Measurements from ENCODE around the gene POLR2L.

POLR2L gene

DNA sequence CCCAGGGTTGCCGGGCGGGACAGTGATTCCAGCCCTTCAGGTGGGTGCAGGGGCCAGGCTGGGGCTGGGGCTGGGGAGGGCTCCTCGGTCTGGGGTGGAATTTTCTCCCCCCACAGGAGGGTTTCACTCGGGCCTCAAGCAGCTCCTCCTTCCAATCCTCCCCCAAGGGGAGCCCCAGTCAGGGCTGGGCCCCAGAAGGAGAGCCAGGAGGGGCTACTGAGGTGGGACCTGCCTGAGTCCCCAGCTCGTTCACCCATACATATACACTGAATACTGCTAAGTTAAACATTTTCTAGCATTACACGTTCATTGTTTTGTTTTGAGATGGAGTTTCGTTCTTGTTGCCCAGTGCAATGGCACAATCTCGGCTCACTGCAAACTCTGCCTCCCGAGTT is 16.1 kb downstream of the POLR2L start:
- no peak for DNase-seq (ENCODE audit: low read depth)

DNA sequence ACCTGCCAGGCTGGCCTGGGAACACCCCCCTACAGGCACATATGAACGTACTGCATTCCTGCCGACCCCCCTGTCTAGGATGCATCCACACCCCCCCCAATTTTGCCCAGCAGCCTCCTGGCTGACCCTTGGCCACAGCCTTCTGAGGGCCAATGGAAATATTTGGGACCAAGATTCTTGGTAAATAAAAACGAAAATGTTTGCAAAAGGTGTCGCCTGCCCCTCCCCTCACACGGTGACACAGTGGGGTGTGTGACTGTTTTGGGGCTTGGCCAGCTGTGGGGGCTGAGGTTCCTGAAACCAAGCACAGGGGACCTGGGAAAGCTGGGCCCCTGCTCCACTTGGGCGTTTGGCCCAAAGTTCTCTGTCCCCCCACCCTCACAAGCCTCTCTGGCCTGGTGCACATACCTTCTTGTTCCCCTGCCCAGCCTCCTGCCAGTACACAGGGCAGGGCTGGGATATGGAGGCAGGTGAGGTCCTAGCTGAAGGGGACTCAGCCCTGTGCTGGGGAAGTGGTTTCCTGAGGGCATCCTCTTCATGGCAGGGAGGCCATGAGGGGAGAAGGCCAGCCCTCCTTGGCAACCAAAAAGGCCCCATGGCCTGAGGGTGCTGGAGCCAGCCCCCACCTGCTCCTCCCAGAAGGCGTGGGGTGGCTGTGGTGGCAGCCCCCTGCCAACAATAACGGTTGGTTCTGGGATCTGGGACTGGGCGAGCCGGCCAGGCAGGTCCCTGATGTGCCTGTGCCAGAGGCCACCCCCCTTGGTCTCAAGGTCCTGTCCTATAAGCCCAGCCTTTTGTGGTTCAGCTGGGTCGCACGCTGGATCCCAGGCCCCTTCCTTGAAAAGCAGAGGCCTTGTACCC is 16.7 kb downstream of the POLR2L start:
- no peak for DNase-seq (ENCODE audit: low read depth)

DNA sequence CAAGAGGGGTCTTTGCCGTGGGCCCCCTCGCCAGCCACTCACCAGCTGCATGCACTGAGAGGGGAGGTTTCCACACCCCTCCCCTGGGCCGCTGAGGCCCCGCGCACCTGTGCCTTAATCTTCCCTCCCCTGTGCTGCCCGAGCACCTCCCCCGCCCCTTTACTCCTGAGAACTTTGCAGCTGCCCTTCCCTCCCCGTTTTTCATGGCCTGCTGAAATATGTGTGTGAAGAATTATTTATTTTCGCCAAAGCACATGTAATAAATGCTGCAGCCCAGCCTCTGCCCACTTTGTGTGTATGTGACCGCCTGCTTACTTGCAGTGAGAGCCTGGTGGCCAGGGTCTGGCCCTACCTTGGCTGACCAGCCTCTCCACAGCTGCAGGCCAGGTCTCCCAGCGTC is 17.4 kb downstream of the POLR2L start:
- no peak for DNase-seq (ENCODE audit: low read depth)

DNA sequence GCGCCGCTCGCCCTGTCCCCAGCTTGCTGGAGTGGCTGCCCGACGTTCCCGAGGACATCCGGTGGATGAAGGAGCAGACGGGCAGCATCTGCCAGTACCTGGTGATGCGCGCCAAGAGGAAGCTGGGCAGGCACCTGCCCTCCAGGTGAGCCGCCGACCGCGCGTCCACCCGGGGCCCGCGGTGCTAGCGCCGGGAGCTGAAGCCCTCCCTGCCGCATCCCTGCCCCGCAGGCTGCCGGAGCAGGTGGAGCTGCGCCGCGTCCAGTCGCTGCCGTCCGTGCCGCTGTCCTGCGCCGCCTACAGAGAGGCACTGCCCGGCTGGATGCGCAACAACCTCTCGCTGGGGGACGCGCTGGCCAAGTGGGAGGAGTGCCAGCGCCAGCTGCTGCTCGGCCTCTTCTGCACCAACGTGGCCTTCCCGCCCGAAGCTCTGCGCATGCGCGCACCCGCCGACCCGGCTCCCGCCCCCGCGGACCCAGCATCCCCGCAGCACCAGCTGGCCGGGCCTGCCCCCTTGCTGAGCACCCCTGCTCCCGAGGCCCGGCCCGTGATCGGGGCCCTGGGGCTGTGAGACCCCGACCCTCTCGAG is 17.9 kb downstream of the POLR2L start:
- no peak for DNase-seq (ENCODE audit: low read depth)

DNA sequence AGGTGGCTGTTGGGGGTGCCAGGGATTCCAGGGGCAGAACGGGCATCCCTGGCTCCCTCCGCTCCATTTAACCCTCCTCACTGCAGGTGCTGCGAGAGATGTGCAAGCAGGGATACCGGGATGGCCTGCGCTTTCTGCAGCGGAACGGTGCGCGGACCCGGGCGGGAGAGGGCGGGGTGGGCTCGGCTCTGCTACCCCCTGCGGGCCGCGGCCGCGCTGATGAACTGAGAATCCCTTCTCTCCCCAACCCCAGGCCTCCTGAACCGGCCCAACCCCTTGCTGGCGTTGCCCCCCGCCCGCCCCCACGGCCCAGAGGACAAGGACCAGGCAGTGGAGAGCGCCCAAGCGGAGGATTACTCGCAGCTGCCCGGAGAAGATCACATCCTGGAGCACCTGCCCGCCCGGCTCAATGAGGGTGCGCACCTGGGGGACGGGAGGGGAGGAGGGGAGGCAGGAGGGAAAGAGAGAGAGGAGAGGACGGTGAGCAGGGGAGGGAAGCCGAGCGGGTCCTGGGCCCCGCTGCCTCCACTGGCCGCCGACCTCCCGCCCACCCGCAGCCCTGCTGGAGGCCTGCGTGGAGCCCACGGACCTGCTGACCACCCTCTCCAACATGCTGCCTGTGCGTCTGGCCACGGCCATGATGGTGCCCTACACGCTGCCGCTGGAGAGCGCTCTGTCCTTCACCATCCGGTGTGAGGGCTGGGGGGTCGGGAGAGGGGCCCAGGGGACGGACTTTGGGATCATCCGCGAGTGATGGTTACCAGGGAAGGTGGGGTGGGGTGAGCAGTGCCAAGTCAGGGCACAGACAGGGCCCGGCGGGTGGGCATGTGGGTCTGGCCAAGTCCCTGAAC is 18.7 kb downstream of the POLR2L start:
- DNase-seq (ENCODE audit: low read depth): no peak

DNA sequence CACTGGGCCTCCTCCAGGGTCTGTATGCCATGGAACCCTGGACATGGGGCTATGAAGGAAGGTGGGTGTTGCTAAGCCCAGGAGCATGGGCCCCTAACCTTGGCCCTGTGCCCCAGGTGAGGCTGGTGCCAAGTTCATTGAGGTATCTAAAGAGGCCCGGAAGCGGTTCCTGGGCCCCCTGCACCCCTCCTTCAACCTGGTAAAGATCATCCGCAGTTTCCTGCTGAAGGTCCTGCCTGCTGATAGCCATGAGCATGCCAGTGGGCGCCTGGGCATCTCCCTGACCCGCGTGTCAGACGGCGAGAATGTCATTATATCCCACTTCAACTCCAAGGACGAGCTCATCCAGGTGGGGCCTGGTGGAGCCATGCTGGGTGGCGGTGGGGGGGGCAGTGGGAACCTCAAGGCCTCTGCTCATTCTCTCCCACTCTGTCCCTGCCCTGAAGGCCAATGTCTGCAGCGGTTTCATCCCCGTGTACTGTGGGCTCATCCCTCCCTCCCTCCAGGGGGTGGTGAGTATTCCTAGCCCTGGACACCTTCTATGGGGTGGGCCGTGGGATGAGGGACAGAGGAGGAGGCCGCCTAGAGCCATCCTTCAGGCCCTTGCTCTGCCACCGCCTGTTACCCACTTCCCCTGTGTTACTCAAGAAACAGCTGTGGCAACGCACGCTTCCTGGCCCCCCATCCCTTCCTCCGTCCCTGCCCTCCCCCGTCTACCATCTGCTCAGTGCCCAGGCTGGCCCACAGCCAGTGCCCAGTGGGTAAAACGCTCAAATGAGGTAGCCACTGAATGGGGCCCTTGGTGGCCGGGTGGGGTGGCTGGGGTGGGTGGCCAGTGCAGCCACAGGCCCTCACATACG is 20.6 kb downstream of the POLR2L start:
- DNase-seq (ENCODE audit: low read depth): no peak

DNA sequence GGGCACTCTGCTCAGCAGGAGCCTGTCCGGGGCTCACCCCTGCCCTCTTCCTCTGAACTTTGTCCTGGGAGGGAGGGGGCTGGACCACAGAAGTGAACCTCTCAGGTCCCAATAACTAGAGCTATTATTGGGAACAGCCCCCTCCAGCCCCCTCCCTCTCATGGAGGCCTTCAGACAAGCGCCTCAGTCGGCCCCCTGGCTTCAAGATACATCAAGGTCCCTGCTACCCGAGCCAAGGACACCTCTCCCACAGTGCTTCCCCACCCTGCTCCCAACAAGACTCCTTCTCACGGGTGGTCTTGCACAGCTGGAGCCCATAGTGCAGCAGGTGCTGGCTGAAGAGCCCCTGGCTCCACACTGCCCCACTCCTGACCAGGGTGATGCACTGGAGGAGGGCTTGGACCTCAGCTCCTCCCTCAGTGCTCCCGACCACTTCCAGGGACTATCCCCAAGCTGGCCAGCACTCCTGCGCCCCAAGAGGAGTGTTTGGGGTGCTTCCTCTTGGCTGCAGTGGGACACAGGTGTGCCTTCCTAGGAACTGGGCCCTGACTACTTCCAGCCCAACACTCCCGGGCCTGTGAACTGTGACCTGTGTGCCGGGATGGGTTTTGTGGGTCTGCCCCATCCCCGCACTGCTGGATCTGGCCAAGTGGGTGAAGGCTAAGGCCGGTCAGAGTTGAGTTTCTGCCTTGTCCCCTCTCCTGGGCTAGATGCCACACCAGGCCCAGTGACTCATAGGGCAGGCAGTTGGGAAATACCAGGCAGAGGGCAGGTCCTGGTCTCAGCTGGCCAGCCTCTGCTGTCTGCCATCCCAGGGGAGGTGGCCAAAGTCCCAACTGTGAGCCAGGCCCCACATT is 21.4 kb downstream of the POLR2L start:
- no peak for DNase-seq (ENCODE audit: low read depth)

DNA sequence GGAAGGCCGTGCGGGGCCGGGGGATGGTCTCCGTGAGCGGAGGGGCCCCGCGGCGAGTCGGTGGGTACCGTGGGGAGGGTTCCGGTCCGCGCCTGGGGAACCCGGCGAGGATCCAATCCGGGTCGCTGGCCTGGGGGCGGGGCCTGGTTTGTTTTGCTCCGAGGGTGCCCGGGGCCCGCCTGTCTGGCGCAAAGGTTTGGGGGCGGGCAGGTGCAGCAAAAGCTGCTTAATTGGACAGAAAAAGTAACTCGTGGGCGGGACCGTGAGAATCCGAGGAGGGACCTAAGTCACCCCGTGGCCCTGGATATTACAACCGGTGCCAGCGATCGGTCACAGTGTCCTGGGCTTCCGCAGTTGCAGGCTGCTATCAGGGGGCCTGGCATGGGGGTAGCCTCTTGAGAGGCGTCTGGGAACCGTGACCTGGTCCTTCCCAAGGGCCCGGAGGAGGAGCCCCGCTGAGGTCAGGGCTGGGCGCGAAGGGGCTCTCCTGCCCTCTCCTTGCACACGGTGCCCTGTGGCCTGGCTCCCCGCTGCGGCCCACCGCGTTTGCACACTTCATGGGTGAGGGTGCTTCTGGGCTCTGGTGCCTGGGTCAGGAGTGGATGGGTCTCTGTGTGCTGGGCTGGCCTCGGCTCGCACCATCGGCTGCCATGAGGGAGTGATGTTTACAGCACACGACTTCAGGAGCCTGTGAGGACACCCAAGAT is 22.2 kb downstream of the POLR2L start:
- DNase-seq (ENCODE audit: low read depth): peak; percentile 89

DNA sequence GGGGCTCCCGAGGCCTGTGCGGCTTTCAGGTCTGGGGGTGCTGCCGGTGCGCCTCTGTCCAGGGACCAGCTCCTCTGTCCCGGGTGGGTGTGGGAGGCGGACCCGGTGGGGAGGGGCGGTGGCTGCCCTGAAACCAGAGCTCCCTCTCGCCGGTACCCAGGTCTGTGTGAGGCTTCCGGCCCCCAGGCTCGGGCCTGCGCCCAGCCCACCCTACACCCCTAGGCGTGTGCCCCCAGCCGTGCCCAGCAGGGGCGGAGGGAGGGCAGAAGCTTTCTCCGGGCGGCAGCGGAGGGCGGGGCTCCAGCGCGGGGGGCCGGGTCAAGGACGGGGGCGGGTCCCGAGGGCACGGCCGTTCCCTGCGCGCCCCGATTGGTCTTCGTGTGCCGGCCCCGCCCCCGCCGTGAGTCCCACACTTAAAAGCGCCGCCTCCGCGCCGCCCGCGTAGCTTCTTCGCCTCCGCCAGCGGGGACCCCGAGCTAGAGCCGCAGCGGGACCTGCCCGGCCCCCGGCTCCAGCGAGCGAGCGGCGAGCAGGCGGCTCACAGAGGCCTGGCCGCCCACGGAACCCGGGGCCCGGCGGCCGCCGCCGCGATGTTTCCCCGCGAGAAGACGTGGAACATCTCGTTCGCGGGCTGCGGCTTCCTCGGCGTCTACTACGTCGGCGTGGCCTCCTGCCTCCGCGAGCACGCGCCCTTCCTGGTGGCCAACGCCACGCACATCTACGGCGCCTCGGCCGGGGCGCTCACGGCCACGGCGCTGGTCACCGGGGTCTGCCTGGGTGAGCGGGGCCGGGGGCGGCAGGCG is 23.0 kb downstream of the POLR2L start:
- DNase-seq (ENCODE audit: low read depth): peak; percentile 83

DNA sequence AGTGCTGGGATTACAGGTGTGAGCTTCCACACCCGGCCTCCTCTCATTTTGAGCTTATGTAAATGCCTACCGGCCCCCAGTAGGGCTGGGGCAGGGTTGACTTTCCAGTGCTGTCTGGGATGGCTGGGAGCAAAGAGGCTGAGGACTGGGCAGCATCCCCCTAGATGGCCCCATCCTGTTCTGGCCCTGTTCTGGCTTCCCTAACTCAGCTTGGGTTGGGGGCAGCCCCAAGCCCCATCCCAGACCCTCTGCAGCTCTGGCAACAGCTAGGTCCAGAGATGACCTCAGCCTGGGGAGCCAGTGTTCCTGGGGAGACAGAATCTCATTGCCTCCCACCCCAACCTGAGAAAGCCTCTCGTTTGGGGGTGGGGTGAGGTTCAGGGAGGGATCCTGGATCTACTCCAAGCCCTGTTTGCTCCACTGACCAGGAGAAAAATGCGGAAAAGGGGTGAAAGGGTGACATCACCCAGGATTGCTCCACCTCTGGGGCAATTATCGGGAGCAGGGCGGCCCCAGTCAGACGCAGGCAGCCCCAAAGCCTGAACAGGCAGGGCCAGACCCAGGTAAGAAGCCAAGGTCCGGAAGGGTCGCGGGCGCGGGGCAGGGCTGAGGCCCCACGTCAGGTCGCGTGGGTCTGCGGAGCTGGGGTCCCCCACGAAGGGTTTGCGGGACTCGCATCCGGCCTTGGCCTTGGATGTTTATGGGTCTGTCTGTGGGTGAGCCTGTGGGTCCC is 23.8 kb downstream of the POLR2L start, which contains the start of gene PNPLA2:
TSS of gene PNPLA2 (plus strand) at position 519 of the 733 bp plus-strand sequence. CDS start 805 bp downstream, outside the sequence.
- DNase-seq (ENCODE audit: low read depth): no peak

DNA sequence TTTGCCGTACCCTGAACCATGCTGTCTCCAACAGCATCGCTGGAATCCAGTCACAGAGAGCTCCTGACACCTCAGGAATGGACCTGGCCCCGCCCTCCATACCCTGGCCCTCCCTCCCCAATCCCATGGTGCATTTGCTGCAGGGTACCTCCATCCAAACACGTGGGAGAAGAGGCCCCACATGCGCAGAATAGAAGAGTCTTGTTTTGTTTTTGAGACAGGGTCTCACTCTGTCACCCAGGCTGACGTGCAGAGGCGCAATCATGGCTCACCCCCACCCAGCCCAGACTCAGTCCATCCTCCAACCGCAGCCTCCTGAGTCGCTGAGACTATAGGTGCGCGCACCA is 25.9 kb downstream of the POLR2L start:
- no peak for DNase-seq (ENCODE audit: low read depth)

DNA sequence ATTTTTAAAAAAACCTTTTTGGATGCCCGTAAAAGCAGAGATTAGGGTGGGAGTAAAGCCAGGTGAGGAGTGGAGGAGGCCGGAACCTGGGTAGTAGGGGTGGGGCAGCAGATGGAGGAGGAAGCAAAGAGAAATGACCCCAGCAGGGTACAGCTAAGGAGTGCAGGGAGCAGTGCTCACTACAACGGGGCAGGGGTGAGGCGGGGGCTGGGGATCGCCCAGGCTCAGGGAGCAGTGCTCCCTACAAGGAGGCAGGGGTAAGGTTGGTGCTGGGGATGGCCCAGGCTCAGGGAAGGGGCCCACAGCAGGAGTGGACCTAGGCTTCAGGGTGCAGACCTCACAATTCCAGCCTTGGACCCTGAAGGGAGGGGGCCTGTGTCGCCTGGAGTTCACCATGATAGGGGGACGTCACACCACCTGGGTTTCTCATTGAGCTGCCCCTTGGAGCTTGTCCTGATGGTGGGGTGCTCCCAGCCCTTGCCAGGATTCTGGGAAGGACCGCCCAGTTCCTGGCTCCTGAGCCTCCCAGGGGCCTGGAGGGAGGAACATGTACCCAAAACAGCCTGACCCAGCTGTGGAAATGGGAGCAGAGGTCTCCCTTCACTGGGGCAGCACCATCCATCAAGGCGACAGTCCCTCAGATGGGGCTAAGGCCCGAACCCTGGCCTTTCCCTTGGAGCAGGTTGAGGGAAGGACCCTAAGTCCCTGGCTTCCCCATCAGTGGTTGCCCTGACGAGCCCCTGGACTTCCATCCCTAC is 26.5 kb downstream of the POLR2L start:
- no peak for DNase-seq (ENCODE audit: low read depth)

DNA sequence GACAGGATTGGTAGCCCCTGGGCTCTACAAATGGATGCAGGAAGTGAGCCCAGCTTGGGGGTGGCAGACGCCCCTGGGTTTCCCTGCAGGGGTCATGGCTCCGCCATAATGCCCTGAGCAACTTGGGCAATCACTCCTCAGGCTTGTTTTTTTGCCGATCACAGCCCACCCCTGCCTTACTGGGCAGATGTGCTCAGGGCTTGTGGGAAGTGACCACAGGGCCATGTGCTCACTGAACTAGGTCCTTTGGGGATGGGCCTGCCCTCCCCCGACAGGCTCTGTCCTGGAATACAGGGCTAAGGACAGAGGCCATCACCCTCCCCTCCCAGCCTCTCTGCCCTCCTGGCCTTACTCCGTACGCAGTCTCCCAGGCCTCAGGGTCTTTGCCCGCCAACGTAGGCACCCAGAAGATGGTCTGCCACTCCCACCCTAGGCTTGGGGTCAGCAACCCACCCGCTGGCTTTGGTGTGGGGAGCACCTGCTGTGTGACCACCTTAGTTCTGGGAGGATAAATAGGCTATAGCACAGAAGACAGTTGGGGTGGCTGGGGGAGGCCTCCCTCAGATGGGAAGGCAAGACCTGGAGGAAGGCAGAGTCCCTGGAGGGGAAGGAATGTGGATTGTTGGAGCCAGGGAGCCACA is 28.8 kb downstream of the POLR2L start:
- DNase-seq (ENCODE audit: low read depth): no peak

DNA sequence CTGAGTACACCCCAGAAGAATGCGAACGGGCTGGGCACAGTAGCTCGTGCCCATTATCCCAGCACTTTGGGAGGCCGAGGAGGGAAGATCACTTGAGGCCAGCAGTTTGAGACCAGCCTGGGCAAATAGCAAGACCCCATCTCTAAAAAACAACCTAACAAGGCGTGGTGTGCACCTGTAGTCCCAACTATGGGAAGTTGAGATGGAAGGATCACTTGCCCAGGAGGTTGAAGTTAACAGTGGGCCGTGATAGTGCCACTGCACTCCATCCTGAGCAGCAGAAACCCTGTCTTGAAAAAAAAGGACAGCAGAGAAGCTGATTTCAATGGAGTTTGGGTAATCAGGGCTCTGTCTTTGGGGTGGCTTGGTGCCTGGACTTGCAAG is 29.3 kb downstream of the POLR2L start:
- no peak for DNase-seq (ENCODE audit: low read depth)

DNA sequence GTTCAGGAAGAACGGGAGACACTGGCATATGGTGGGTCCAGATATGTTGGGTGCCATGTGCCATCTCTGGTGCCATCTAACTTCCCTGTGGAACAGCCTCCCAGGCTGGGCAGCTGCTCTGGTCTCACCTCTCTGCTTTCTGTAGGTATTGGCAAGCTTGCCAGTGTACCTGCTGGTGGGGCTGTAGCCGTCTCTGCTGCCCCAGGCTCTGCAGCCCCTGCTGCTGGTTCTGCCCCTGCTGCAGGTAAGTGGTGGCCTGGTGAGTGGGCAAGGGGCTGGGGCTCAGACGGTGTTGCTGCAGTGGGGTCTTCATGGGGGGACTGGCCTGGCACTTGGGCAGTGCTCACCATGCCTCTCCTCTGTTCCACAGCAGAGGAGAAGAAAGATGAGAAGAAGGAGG is 29.9 kb downstream of the POLR2L start:
- DNase-seq (ENCODE audit: low read depth): no peak

DNA sequence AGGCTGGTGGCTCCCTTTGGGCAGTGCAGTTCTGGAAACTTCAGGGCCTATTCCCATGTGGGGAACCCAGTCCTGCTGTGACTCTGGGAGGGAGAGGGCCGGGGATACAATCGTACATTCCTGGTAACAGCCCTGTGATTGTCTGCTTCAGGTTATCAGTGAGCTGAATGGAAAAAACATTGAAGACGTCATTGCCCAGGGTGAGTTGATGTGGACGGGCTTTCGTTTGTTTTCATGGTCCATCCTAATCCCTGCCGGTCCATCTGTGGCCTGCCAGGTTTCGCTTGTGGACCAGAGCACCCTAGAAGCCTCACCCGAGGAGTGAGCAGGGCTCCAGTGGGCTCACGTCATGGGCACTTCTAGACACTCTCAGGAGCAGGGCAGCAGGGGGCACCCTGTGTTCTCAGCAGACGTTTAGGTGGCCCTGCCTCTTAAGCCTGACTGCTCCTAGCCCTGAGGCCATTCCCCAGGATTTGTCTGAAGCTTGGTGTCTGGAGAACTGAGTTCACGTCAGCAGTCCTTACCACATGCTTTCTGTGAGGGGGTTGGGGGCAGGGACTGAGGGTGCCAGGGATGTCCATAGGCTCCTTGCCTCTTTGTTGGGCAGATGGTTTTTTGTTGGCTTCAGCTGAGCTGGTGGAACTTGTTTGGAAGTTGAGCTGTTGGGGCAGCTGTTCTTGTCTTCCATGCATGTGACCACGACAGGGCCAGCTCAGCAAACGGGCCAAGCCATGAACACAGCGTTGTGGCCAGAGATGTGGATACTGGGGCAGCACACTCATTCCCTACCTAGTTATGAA is 30.7 kb downstream of the POLR2L start:
- no peak for DNase-seq (ENCODE audit: low read depth)
